ENCODE data around the gene TMEM229A.
A peak's percentile ranks its signal among the peaks of the same experiment; 100 is the strongest.
"Not testable (repeated sequence)": the region's sequence is repeated elsewhere in the genome, so short reads cannot be mapped to it uniquely, and the experiment has no call there.

Gene TMEM229A

DNA sequence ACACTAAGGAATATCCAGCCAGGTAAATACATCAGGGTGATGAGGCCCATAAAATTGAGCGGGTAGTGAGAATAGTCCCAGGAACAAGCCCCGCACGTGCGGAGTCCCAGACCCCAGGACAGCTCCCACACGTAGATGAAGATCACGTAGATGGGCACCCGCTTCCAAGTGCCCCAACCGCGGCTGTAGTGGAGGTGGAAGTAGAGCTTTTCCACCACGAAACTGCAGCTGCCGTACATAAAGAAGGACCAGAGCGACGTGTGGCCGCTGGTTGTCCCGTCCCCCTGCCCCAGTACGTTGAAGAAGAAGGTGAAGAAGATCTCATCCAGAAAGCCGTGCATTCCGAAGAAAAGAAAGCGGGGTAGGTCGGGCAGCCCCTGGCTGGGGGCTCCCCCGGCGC, 948 bp downstream of the TMEM229A start:
- peak; percentile 55 to 65 for DNase-seq

DNA sequence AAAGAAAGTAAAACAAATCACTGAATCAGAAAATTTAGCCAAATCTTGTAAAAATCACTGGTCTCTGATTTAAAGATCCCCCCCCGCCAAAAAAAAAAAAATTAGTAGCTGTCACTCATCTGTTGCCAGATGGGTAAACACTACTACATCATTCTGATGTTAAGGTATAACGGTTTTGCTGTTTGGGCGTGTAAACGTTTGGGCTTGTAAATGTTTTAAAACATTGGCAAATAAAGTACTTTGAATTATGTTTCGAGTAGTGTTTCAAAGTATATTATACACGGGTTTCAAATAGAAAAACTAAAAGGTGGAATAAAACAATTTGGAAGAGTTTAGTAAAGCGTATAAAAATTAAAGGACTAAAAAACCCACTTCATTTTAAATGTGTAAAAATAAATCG, 1.5 kb downstream of the TMEM229A start:
- peak in 1 of 2 experiments; percentile 34 for DNase-seq

GRCh38 chr7:124030964-124031363, 1.9 kb downstream of the TMEM229A start:
- peak in 1 of 2 experiments; percentile 47 for DNase-seq

GRCh38 chr7:124029396-124030188, 3.3 kb downstream of the TMEM229A start:
- no peak for DNase-seq

DNA sequence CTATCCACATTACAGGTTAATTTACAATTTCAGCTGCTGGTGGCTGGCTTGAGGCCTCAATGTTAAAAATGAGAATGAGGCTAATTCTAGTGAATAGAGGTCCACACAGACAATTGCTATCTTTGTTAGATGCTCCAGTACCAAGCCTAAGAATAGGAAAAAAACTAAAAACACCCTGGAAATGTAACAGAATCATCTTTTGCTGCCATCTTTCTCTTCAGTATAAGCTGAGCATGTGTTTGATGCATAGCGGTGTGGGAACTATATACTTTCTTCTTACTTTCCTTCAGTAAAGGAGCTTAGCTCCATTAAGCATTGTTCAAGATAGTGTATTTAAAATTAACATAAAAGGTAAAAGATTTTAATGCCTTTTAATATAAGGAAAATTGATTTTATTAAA, 5.6 kb downstream of the TMEM229A start:
- no peak for DNase-seq

- DNase-seq, result not testable (repeated sequence)
Observed at GRCh38 chr7:124024329-124024728, 8.5 kb downstream of the TMEM229A start.

- DNase-seq, result no peak
Observed at GRCh38 chr7:124022551-124022950, 10.3 kb downstream of the TMEM229A start.

DNA sequence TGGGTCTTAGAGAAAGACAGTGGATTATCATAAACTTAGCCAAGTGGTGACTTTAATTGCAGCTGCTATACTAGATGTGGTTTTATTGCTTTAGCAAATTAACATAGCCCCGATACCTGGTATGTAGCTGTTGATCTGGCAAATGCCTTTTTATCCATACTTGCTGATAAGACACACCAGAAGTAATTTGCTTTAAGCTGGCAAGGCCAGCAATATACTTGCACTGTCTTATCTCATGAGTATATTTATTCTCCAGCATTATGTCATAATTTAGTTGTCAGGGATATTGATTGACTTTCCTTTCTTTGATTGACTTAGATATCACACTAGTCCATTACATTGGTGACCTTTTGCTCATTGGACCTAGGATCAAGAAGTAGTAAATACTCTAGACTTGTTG, 12.8 kb downstream of the TMEM229A start:
- no peak for DNase-seq

- DNase-seq, result no peak
Observed at GRCh38 chr7:124013306-124013705, 19.6 kb downstream of the TMEM229A start.

GRCh38 chr7:124012864-124013263, 20.0 kb downstream of the TMEM229A start:
- no peak for DNase-seq

DNA sequence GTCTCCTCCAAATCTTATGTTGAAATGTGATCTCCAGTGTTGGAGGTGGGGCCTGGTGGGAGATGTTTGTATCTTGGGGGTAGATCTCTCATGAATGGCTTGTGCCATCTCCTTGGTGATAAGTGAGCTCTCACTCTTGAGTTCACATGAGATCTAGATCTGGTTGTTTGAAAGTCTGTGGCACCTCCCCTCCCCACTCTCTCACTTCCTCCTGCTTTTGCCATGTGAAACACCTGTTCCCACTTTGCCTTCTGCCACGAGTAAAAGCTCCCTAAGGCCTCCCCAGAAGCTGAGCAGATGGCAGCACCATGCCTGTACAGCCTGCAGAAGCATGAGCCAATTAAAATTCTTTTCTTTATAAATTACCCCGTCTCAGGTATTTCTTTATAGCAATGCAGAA, 23.5 kb downstream of the TMEM229A start:
- DNase-seq, result no peak

GRCh38 chr7:124008296-124008695, 24.6 kb downstream of the TMEM229A start:
- DNase-seq, result not testable (repeated sequence)

DNA sequence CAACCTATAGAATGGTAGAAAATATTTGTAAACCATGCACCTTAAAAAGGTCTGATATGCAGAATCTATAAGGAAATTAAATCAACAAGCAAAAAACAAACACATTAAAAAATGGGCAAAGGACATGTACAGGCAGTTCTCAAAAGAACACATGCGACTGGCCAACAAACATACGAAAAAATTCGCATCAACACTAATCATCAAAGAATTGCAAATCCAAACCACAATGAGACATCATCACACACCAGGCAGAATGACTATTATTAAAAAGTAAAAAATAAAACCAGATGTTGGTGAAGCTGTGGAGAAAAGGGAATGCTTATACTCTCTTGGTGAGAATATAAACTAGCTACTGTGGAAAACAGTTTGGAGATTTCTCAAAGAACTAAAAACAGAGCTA, 33.2 kb downstream of the TMEM229A start:
- DNase-seq, result no peak

GRCh38 chr7:123998921-123999320, 33.9 kb downstream of the TMEM229A start:
- no peak for DNase-seq

DNA sequence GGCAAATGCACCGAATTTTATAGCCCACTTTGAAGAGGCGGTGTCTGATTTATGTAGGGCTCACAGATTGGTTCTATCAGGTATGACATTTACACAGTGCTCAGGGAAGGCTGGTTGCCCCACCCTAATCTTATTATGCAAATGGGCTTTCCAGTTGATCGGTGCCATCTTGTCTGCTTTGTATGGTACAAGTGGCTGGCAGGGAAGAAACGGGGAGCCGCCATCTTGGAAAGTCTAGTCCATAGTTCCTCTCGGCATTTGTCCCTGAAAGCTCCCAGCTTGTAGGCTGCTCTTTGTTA, 36.6 kb downstream of the TMEM229A start:
- DNase-seq, result no peak

DNA sequence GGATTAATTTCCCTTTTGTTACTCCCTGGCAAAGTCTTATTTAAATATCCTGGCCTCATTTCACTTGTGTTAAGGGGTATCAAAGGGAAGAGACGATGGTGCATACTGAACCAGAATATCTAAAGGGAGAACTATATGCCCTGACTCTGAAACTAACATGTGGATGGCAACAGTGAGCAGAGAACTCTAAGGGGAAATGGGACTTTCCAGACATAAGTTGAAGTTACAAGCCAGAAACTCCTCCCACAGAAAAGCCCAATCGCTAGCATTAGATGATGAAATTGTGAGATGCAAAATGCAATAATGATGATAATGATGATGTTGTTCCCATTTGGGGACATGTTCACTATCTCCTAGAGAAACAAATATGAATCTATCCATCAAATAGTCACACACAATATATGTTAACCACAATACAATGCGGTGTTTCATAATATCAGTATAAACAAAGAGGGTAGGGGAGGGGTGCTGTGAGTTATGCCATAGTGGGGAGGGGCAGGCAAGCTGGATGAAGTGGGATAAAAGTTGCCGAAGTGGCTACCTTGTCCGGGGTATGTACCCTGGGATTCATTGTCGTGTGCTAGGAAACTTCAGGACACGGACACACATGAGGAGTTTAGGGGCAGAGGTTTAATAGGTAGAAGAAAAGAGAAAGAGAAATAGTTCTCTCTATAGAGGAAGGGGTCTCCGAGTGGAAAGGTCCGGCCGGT, 37.1 kb downstream of the TMEM229A start:
- DNase-seq, result no peak

- no peak for DNase-seq
Observed at GRCh38 chr7:123994449-123994848, 38.4 kb downstream of the TMEM229A start.

GRCh38 chr7:123993996-123994395, 38.9 kb downstream of the TMEM229A start:
- DNase-seq, result no peak

DNA sequence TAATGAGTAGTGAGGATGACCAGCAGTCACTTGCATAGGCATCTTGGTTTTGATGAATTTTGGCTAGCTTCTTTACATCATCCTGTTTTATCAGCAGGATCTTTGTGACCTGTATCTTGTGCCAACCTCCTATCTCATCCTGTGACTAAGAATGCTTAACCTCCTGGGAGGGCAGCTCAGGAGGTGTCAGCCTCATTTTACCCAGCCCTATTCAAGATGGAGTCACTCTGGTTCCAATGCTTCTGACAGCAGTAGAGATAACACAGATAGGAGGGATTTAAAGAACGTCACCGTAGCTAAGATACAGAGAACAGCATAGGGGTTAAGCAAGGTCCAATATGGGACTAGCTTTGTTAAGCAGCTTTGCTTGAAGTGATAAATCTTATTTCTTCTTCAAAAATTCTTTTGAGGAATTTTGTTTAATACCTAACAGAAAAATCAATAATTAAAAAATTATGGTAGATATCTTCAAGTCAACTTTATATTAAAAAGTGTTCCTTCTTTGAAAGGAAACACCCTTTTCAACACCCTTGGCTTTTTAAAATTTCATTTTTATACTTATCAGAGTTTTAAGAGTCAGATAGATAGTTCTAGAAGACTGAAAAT, 39.9 kb downstream of the TMEM229A start:
- DNase-seq, result no peak

- DNase-seq, result no peak
Observed at GRCh38 chr7:123987445-123987844, 45.4 kb downstream of the TMEM229A start.
